GM21737 (cell line): ENCODE data around the gene FAM83G.
"Not testable (repeated sequence)": the region's sequence is repeated elsewhere in the genome, so short reads cannot be mapped to it uniquely, and the experiment has no call there.

ENCODE experiments used
- ATAC-seq: cut with Tn5 transposase; IDR thresholded peaks from one replicate; pipeline ENCODE4 v1.9.1; 2021; ENCODE audit warnings: mild to moderate bottlenecking, moderate library complexity; ENCODE audit not compliant: unreplicated experiment

The FAM83G gene, protein sequence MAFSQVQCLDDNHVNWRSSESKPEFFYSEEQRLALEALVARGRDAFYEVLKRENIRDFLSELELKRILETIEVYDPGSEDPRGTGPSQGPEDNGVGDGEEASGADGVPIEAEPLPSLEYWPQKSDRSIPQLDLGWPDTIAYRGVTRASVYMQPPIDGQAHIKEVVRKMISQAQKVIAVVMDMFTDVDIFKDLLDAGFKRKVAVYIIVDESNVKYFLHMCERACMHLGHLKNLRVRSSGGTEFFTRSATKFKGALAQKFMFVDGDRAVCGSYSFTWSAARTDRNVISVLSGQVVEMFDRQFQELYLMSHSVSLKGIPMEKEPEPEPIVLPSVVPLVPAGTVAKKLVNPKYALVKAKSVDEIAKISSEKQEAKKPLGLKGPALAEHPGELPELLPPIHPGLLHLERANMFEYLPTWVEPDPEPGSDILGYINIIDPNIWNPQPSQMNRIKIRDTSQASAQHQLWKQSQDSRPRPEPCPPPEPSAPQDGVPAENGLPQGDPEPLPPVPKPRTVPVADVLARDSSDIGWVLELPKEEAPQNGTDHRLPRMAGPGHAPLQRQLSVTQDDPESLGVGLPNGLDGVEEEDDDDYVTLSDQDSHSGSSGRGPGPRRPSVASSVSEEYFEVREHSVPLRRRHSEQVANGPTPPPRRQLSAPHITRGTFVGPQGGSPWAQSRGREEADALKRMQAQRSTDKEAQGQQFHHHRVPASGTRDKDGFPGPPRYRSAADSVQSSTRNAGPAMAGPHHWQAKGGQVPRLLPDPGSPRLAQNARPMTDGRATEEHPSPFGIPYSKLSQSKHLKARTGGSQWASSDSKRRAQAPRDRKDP

DNA sequence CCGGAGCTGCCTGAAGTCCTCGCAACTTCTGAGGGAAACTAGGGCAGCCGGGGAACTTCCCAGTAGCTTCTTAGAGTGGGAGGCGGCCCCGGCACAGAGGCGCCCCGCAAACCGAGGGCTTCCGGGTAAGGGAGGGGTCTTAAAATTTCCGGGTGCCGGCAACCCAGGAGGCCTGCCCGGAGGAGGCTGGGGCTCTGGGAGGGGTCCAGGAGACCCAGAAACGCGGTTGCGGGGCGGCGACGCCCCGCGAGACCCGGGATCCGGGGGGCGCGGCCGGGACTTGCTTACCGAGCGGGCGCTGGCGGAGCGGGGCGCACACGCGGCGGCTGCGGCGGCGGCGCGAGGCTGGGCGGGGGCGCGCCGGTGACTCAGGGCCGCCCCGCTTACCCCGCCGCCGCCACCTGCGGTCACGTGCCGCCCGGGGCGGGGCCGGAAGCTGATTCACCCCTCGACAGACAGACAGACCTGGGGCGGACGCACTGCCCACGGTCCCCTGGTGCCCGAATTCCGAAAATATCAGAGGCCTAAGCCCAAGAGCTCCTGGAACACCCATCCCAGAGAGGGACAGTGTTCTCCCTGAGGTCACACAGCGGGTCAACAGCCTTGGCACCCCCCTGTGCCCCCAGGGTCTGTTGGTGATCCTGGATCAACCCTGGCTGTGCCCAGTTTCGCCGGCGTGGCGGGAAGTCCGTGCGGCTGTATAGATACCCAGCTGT, at the start of gene FAM83G:
FAM83G (minus strand) TSS at position 344 of the 716 bp plus-strand sequence. CDS start 723 bp downstream, outside the sequence.
- ATAC-seq, result peak; percentile 76

DNA sequence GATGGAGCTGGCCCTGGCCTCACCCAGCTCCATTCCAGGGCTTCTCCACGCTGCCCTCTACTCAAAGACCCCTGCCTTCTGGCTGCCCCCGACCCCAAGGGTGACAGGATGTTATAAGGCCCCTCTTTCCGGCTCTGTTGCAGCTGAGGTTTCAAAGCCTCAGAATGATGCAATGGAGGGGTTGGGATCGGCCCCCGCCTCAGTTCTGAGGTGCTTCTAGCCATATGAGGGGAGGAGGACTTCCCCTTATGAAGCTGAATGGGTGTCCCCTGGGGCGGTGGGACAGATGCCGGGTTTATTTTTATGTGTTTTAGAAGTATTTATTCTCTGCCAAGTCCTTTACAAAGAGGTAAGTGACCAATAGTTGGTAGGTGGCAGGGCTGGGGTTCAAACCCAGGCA, 44.3 kb upstream of the FAM83G start:
- ATAC-seq, result not testable (repeated sequence)

DNA sequence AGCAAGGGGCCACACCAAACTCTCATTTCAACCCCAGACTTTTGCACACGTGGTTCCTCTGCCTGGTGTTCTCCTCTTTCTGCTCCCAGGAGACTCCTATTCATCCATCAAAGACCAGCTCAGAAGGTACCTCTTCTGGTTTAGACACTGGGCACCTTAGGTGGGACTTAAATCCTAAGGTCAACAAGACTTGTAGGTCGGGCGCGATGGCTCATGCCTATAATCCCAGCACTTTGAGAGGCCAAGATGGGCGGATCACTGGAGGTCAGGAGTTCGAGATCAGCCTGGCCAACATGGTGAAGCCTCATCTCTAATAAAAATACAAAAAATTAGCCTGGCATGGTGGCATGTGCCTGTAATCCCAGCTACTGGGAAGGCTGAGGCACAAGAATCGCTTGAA, 42.9 kb upstream of the FAM83G start:
- ATAC-seq, result not testable (repeated sequence)

DNA sequence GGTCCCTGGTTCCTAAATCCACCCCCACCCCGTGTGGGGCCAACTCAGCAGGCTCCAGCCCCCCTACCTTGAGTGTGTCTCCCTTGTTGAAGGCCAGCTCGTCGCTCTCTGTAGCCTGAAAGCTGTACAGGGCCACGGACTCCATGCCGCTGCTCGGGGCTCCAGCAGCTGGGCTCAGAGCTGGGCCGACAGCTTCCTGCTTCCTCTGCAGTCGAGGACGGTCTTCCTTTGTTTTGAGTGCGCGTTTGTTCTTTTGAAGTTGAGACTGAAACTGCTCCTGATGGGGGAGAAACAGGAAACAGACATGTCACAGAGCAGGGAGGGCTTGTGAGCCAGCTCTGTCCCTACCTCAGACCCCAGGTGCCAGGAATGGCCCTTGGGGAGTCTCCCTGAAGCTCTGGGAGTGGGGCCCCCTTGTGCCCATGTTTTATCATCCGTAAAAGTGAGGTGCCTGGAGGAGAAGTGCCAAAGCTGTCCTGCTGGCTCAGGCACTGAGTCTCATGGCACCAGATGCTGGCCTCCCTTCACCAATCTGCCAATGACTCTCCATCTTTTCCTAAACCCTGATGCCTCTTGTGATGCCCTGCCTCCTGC, 42.3 kb upstream of the FAM83G start, which contains the start of gene GRAP:
GRAP (minus strand) TSS at position 176 of the 594 bp plus-strand sequence; CDS start at position 145, 31 bp downstream.
- not testable (repeated sequence) for ATAC-seq

DNA sequence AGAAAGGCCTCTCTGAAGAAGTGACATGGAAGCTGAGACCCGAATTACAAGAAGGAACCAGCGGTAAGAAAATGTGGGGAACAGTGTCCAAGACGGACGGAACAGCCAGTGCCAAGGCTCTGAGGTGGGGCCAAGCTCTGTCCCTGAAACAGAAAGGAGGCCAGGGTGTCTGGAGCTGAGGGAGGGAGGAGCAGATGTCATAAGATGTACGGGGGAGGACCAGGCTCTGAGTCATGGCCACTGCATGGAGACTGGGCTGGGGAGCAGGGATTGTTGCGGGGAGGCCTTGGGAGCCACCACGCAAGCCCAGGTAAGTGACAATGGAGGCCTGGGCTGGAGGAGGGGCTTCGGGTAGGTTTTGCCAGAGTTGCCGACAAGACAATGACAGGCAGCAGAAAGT, 40.1 kb upstream of the FAM83G start:
- ATAC-seq, result not testable (repeated sequence)

DNA sequence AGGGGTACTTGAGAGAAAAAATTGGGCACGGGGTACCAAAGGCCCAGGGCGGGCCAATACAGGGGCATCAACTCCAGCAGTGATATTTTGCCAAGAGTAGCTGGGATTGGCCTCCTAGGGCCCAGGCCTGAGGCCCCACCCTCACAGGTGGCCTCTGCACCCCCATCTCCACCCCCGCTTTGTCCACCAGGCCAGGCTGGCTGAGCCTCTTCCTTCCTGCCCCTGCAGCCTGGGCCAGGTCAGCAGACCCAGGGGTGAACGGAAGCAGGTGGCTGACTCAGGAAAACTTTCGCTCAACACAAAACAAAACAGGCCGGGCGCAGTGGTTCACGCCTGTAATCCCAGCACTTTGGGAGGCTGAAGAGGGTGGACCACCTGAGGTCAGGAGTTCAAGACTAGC, 38.5 kb upstream of the FAM83G start:
- ATAC-seq, result peak; percentile 29

DNA sequence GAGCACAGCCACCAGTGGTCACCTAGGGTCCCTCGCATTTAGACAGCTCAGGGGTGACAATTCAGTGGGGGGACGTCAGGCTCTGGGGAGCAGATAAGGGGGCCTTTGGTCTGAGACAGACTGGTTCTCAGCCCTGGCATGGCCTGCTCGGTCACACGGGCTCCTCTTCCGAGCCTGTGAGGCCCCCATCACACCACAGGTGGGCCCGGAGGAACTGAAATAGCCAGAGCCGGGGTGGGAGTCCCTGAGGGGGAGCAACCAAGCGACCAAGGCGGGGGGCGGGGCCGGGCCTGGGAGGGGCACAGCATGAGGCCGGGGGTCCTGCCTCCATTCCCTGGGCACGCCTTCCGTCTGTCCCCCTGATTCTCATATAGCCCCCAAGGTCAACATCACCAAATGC, 37.8 kb upstream of the FAM83G start:
- not testable (repeated sequence) for ATAC-seq

DNA sequence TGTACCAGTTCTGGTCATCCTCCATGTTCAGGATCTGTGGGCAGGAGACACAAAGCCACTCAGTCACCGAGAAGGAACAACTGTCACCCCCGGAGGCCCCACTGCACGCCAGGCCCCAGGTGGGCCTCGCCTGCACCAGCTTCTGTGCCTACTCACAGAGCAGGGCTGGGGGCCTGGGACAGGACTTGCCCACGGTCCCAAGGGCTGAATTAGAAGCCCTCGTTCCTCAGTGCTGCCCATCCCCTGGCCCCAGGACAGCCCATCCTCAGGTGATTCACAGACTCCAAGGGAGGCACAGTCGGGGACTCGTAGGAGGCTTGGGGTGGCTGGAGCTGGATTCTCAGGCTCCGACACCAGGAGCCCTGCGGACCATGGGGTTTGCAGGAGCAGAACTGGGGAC, 37.3 kb upstream of the FAM83G start:
- not testable (repeated sequence) for ATAC-seq

DNA sequence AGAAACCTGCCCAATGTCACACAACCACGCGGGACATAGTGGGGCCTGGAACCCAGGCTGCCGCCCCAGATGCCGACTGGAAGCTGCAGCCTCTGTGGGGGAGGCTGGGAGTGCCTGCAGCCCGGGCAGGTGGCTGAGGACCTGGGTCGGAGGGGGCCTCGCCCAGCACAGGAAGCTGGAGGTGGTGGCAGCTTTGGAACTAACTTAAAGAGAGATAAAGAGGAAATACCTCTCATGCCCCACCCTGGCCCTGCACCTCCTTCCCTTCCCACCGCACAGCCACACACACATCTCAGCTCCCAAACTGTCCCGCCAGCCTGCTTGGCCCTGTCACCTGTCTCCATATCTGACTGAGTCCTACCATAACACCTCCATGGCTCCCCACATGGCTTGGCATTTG, 35.8 kb upstream of the FAM83G start:
- ATAC-seq, result not testable (repeated sequence)

DNA sequence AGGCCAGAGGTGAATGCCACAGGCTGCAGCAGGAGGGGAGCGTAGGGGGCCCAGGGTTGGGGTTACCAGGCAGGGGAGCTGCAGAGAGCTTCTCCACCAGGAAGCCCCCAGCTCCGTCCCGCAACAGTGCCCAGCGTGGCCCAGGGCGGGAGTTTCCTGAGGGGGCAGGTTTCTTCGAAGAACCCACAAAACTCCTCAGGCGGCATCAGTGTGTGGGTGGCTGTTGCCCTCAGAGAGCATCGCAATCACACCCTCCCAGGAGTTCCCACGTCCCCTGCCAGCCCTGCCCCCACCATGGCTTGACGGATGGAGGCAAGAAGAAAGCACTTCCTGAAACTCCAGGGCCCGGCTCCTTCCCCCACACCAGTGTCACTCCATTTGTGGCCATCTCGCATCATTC, 34.2 kb upstream of the FAM83G start:
- peak; percentile 27 for ATAC-seq

DNA sequence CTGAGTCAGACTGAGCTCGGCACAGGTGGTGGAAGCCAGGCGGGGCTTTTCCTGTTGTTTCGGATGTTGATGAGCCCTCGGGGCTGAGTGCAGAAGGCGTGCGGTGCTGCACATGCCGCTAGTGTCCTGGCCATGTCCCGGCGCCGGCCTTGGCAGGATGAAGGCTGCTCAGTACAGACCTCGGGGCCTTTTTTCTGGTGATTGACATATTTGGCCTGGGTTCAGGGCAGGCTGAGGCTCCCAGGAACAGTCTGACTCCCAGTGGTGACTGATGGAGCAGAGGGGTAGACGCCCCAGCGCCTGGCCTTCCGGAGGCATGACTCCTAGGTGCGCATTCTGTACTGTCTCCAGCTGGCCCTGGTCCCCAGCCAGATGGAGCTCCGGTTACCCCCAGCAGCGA, 33.4 kb upstream of the FAM83G start:
- ATAC-seq, result not testable (repeated sequence)

DNA sequence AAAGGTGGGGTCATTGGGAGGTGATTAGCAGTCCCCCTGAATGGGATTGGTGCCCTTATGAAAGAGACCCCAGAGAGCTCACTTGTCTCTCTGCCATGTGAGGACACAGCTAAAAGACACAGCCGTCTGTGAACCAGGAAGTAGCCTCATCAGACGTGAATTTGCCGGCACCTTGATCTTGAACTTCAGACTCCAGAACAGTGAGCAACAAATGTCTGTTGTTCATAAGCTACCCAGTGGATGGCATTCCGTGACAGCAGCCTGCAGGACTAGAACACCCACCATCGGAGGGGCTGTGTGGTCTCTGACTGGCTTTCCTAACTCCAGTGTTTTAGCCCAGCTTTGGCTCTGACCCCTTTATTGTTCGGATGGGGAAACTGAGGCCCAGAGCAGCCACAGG, 33.0 kb upstream of the FAM83G start:
- ATAC-seq, result not testable (repeated sequence)

DNA sequence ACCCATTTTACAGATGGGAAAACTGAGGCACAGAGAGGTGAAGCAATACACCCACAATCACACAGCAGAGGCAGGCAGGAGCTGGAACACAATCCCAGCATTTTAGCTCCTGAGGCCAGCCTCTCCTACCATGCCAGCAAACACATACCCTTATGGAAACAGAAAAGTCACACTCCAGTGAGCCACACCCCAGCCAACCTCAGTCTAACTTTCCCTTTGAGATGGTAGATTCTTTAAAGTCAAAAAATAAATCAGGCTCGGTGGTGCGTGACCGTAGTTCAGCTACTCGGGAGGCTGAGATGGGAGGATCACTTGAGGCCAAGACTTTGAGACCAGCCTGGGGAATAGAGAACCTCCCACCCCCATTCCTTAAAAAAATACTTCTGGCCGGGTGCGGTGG, 31.6 kb upstream of the FAM83G start:
- ATAC-seq, result not testable (repeated sequence)

DNA sequence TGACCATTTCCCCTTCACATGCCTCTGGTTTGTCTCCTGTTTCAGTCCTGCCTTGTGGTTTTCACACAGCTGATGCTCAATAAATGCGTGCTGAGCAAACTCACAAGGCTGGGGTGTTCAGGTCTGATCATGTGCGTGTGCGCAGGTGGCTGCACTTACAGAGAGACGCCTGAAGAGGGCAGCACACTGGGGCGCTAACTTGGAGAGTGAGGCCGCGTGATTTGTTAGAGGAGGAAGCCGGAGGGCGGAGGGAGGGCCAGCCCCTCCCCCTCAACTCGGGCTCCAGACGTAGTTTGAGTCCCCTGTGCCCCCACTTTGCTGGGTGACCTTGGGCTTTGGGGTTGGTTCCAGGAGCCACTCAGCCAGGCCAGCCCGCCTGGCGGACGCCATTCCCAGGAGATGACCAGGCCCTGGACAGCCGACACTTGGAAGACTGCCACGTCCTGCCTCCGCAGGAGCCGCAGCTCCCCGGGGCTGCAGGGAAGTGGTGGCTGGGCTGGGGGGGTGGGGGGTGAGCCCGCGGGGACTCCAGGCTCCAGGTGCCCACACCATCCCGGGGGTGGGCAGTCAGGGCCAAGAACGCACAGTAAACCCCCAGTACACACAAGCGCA, 27.9 kb upstream of the FAM83G start:
- ATAC-seq, result peak; percentile 43

DNA sequence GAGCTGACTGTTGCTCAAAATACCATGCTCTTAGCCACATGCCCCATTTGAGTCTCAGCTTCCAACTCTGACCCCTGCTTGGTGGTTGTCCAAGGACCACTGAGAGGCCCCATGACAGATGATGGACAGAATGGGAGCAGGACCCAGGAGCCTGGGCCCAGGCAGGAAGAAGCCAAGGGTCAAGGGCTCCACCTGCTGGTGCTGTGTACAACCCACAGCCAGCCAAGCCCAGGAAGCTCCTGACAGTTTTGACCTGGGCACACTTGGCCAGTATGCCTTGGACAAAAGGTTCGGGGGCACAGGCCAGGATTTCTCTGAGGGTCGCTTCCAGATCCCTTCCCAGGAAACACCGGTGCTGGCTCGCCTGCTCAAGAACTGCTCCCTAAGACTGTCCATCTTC, 27.2 kb upstream of the FAM83G start:
- ATAC-seq, result not testable (repeated sequence)

DNA sequence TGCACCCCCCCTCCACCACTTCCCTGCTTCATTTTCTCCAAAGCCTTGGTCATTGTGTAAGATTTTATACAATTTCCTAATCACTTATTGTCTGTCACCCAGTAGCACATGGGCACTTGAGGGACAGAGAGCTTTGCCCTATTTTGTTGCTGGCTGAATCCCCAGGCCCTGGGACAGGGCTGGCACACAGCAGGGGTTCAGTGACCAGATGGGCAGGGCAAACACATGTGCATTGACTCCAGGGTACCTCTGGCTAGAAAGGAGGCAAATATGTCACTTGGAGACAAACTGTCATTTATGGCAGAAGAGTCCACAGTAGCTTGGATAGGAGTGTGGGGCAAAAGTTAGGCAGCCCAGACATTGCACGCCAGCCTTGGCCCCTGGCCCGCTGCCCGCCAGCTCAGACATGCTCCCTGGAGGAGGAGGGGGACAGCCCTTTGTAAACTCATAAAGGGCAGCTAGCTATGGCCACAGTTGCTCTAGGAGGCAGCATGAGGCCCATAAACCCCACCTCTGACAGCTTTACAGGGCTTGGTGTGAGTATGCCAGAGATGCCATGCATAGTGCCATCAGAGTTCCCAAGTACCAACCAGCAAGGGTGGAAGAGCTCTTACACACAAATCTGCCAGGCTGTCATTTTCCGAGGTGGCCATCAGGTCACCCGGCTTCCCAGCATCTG, 26.3 kb upstream of the FAM83G start:
- not testable (repeated sequence) for ATAC-seq

DNA sequence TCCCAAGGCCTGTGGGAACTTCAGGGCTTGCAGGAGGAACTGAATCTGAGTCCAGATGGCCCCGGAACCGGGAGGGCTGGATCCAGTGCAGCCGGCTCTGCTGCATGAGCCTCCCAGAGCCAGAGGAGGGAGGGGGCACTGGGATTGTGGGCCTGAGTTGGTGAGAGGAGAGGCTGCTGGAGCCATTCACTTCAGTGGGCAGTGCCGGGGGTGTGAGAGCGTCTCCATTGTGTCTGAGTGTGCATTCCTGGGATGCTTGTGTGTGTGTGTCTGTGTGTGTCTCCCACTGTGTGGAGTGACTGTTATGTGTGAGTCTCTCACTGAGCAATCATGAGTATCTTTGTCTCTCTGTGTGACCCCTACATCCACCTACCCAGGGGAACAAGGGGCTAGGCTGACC, 25.2 kb upstream of the FAM83G start:
- ATAC-seq, result not testable (repeated sequence)

DNA sequence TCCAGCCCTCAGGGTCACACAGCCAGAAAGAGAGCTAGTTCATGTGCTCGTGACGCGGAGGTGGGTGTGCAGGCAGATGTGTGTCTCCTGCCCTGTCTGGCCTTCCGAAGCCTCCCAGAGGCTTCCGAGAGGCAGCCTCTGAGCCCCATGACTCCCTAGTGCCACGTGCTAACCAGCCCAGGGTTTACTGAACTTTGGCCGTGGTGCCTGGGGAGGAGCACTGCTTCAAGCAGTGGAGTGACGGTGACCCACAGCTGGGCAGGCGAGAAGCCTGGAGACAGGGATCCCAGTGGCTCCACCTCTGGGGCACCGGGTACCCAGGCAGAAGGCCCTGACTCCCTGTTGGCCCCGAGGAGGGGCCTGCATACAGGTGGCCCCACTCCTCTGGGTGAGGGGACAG, 24.1 kb upstream of the FAM83G start:
- not testable (repeated sequence) for ATAC-seq
